GM12878 (cell line): Measurements from ENCODE around the gene PUS7L. TPM values are rescaled to one million over a fixed set of nuclear protein-coding genes. Genes with fewer than 3 reads are reported as not detected.

ENCODE experiments used
- ATAC-seq: fragments of 200-7000 bp; cut with Tn5 transposase; 3 replicates; pipeline ENCODE4 v1.9.1; 2020; ENCODE audit warnings: mild to moderate bottlenecking, moderate library complexity
- BruUV-seq: library from RNA; stranded (reverse); fragments of 400-500 nt; replicated peaks from 2 replicates; lab custom pipeline; 2021; lab: Mats Ljungman, UMichigan
- CTCF ChIA-PET: fragments of 300-600 bp; sonication (Branson Sonifier 250); formaldehyde crosslinking; extraction: SDS; loops from one replicate; lab custom pipeline; 2021; ENCODE audit warnings: inconsistent platforms; lab: Yijun Ruan, JAX
- POLR2A ChIA-PET: fragments of 350-600 bp; formaldehyde crosslinking; extraction: SDS; loops from one replicate; lab custom pipeline; 2021; ENCODE audit warnings: inconsistent platforms; lab: Charles Lee
- RAD21 ChIA-PET: fragments of 300-600 bp; sonication (Branson Sonifier 250); formaldehyde crosslinking; loops from one replicate; lab custom pipeline; 2023; ENCODE audit warnings: antibody characterized with exemption; ENCODE audit not compliant: unreplicated experiment; lab: Charles Lee
- SMC1A ChIA-PET: fragments of 300-600 bp; sonication (Branson Sonifier 250); formaldehyde crosslinking; loops from one replicate; lab custom pipeline; 2023; ENCODE audit not compliant: unreplicated experiment, uncharacterized antibody; lab: Charles Lee
- DNase-seq: peaks from one replicate; pipeline ENCODE4 v3.0.0-alpha.2; 2011; ENCODE audit warnings: low read depth, low spot score
- FAIRE-seq: peaks from 3 replicates; lab custom pipeline; 2011; peaks lifted over from hg19 to GRCh38; lab: Jason Lieb, UNC
- H2AFZ ChIP-seq: 2 replicates; pipeline ENCODE4 v1.6.0; 2011; ENCODE audit warnings: low read depth, low read length, control low read depth; ENCODE audit not compliant: control insufficient read depth
- H3K27ac ChIP-seq: 2 replicates; pipeline ENCODE4 v1.5.1; 2011; ENCODE audit warnings: control low read depth; ENCODE audit not compliant: control insufficient read depth, insufficient read depth
- H3K27me3 ChIP-seq, 2 experiments: replicated peaks in 1 of 2; 2 replicates each; pipeline versions ENCODE4 v1.6.0 to v1.6.1; 2011; ENCODE audit warnings: low read length in 1 of 2; ENCODE audit not compliant: control insufficient read depth in 2 of 2, insufficient read depth in 2 of 2
- H3K36me3 ChIP-seq, 2 experiments: 2 replicates each; pipeline ENCODE4 v1.5.1; 2011; ENCODE audit warnings: low read length in 1 of 2; ENCODE audit not compliant: control insufficient read depth in 2 of 2, insufficient read depth in 2 of 2
- H3K4me1 ChIP-seq: 2 replicates; pipeline ENCODE4 v1.6.1; 2011; ENCODE audit warnings: mild to moderate bottlenecking, low read length, moderate library complexity, mixed read lengths; ENCODE audit not compliant: control insufficient read depth, insufficient read depth
- H3K4me2 ChIP-seq: 2 replicates; pipeline ENCODE4 v1.6.0; 2011; ENCODE audit warnings: control low read depth; ENCODE audit not compliant: control insufficient read depth, insufficient read depth
- H3K4me3 ChIP-seq: fragments of 200-600 bp; sonication (generic); 2 replicates; pipeline ENCODE4 v1.5.1; 2016
- H3K79me2 ChIP-seq: 2 replicates; pipeline ENCODE4 v1.6.0; 2011; ENCODE audit warnings: low read length; ENCODE audit not compliant: control insufficient read depth, insufficient read depth
- H3K9ac ChIP-seq: 2 replicates; pipeline ENCODE4 v1.8.0; 2011; ENCODE audit warnings: low read length, control low read depth, mixed read lengths; ENCODE audit not compliant: control insufficient read depth, insufficient read depth
- H3K9me3 ChIP-seq: replicated peaks from 3 replicates; pipeline ENCODE4 v1.5.1; 2011; ENCODE audit warnings: mild to moderate bottlenecking, low read length; ENCODE audit not compliant: control insufficient read depth, insufficient read depth
- H4K20me1 ChIP-seq: 2 replicates; pipeline ENCODE4 v1.6.0; 2011; ENCODE audit not compliant: control insufficient read depth, insufficient read depth
- NBN ChIP-seq: fragments of 450-650 bp; IDR thresholded peaks from 2 replicates; pipeline ENCODE4 v1.6.1; 2016
- NFIC ChIP-seq: IDR thresholded peaks from 2 replicates; pipeline ENCODE4 v1.6.1; 2012; ENCODE audit warnings: low read depth, mild to moderate bottlenecking, inconsistent platforms, low read length, moderate library complexity
- NRF1 ChIP-seq: conservative IDR thresholded peaks from 2 replicates; pipeline ENCODE4 v1.6.1; 2011; ENCODE audit warnings: mild to moderate bottlenecking, low read depth, low read length, improper control_type of control experiment
- SREBF2 ChIP-seq: IDR thresholded peaks from 2 replicates; pipeline ENCODE4 v1.6.1; 2012; ENCODE audit warnings: mild to moderate bottlenecking, low read length
- WGBS: methylation state at CpG from one replicate; pipeline ENCODE4 v1.1.6; 2016; ENCODE audit warnings: low lambda C conversion rate; ENCODE audit not compliant: insufficient replicate concordance, insufficient coverage; ENCODE audit errors: missing lambda C conversion rate; 5-methylcytosine and 5-hydroxymethylcytosine counted together
- in situ Hi-C: fragments of 300-500 bp; cut with MboI; formaldehyde crosslinking; loops from 9 replicates; pipeline ENCODE4 v1.14.3; 2018; ENCODE audit warnings: mixed read lengths
- intact Hi-C: fragments of 100-400 bp; cut with micrococcal nuclease; formaldehyde crosslinking; loops from one replicate; pipeline ENCODE4 v1.14.2; 2022; ENCODE audit not compliant: unreplicated experiment
- polyA plus RNA-seq, 11 experiments: library from polyadenylated mRNA; depleted of rRNA in 4 of 11; unstranded in 6 of 11; stranded (reverse) in 5 of 11; fragments of >200 nt; fragmentation: Nextera tagmentation in 4 of 11; fragmentation: Illumina TruSeq in 1 of 11; extraction: Ambion mirVana in 4 of 11; extraction: Trizol in 1 of 11; gene quantifications; 1 replicate in 1 of 11; 2 replicates in 10 of 11; pipeline versions ENCODE4 v1.2.1 to v1.2.3, GENCODE V29; 2011 to 2016; ENCODE audit warnings: inconsistent platforms in 2 of 11, missing spikeins in 2 of 11, low read depth in 1 of 11
- total RNA-seq, 4 experiments: library from RNA; depleted of rRNA in 3 of 4; stranded (reverse); fragments of >200 nt in 3 of 4; fragmentation: Illumina TruSeq in 1 of 4; extraction: Trizol in 1 of 4; gene quantifications; 2 replicates each; pipeline versions ENCODE4 v1.2.1 to v1.2.3, GENCODE V29; 2013 to 2021

Gene PUS7L
- total and polyA plus RNA-seq, 10 of the 15 experiments (the other 5 are each of a cell fraction or from before 2014, with no cell fraction given): 7.2 to 42.1 (median 19.6) TPM

DNA sequence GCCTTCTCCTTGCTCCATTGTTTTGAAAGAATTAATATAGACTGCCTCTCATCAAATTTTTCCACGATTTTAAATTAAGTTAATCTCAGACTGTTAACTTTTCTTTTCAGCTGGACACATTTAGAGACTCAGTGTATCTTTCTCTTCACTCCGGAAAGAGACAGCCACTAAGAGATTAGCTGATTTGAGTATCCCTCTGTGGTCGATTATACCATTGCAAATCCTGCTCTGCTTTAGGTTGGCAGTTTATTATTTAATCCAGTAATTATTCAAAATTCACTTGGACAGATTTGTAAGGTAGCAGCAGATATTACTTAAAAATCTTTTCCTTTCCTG, 48.1 kb upstream of the PUS7L start:
- H3K4me1 ChIP-seq: no peaks in the 10 kb centered on the region
- H3K27ac ChIP-seq: peak overlapping the region; percentile 96
- RAD21 ChIA-PET: interaction anchor here (0.7 to 3.0 kb wide), 5 partner anchors 11 to 76 kb away, joined by 3 to 17 read pairs (median 5); partner anchors contain the start of genes IRAK4 and PUS7L
- FAIRE-seq: no peak
- 0% methylated on average over 3 of the region's 3 CpGs for WGBS
- H3K36me3 ChIP-seq: peaks cover 0 to 2% of the 10 kb centered on the region in 2 experiments; a peak in 2 of 4 replicates
- CTCF ChIA-PET: interaction anchor here (0.9 to 3.7 kb wide), 5 partner anchors 8 to 362 kb away, joined by 3 to 21 read pairs (median 4); partner anchors contain the start of genes IRAK4 and PUS7L
- H3K9ac ChIP-seq: peak overlapping the region; percentile 93
- no peak for DNase-seq
- BruUV-seq: TSS peak; percentile 95
- ATAC-seq: no peak
- TF ChIP-seq NBN: no peak
- no peak for TF ChIP-seq SREBF2
- 0 out of 2 replicates have a peak, but pooled peaks have one; percentile 33 for TF ChIP-seq NFIC
- TF ChIP-seq NRF1: no peak
- TF ChIP-seq, all 136 proteins: peak for 1
- Histone ChIP-seq H3K27me3 (no peaks in the 10 kb centered on the region), H3K79me2 (peaks cover 40% of the 10 kb centered on the region), H3K4me2 (peak overlapping the region; percentile 48), H2AFZ (peak overlapping the region; percentile 91), H3K9me3 (no peaks in the 10 kb centered on the region), H3K4me3 (peak overlapping the region; percentile 84), H4K20me1 (no peaks in the 10 kb centered on the region)
- intact Hi-C loops (loop anchor here (2.0 kb wide), 1 partner anchor 76 kb away; no protein-coding TSS in a partner anchor), in situ Hi-C loops (no loop called here)
- ChIA-PET SMC1A (interaction anchor here (1.1 to 3.8 kb wide), 8 partner anchors 10 to 78 kb away, joined by 3 to 11 read pairs (median 5); no protein-coding TSS in a partner anchor), POLR2A (interaction anchor here (0.8 to 3.0 kb wide), 6 partner anchors 8 to 47 kb away, joined by 3 to 24 read pairs (median 3); partner anchors contain the start of genes IRAK4, PUS7L and TMEM117)
